ENCODE measurements around the gene COBL.

COBL gene

DNA sequence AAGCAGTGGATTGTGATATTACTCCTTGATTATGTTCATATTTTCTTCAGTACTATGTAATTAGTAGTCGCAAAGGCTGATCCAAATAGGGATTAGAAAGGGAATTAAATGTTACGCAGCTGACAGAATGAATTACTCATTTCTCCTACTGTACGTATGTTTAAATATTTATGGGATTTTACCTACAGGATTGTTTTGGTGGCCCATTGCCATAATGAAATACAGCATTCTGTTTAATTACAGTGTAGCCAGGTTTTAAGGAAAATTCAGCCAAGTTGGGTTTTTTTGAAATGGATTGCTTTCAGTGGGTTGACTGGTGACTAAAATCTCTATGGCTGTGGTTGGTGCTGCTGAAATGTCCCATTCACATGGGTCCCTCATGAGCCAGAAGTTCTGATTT lies 336.2 kb downstream of the COBL start:
- Mint-ChIP-seq H3K4me3 (no peak overlapping the region), H3K27me3 (peaks cover 7% of the 10 kb centered on the region), H3K36me3 (no peaks in the 10 kb centered on the region), H3K4me1 (no peaks in the 10 kb centered on the region), H3K9me3 (peaks cover 5% of the 10 kb centered on the region), H3K27ac (no peak overlapping the region)

GRCh38 chr7:50978633-50979215 lies 337.9 kb downstream of the COBL start:
- Mint-ChIP-seq H3K36me3 (no peaks in the 10 kb centered on the region), H3K4me1 (no peaks in the 10 kb centered on the region), H3K4me3 (no peak overlapping the region), H3K9me3 (peaks cover 5% of the 10 kb centered on the region), H3K27me3 (peaks cover 2% of the 10 kb centered on the region), H3K27ac (no peak overlapping the region)

GRCh38 chr7:50977421-50977820 lies 339.2 kb downstream of the COBL start:
- no peak overlapping the region for H3K4me3 Mint-ChIP-seq
- no peak overlapping the region for H3K27ac Mint-ChIP-seq
- H3K9me3 Mint-ChIP-seq, result peaks cover 5% of the 10 kb centered on the region
- H3K27me3 Mint-ChIP-seq, result no peaks in the 10 kb centered on the region
- no peaks in the 10 kb centered on the region for H3K4me1 Mint-ChIP-seq
- H3K36me3 Mint-ChIP-seq, result no peaks in the 10 kb centered on the region

DNA sequence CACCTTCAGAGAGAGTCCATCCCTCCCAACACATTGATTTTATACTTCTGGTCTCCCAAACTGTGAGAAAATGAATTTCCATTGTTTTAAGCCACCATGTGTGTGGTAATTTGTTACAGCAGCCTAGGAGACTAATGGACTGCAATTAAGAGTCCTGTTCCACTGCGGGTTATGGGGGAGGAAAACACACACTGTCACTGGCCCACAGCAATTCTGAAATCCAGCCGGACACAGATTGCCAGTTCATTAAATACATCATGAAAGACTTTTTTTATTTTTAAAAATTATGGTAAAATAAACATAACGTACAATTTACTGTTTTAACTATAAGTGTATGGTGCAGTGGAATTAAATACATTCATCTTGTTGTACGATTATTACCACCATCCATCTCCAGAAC lies 340.5 kb downstream of the COBL start:
- Mint-ChIP-seq H3K4me1 (no peaks in the 10 kb centered on the region), H3K4me3 (no peak overlapping the region), H3K9me3 (peaks cover 5% of the 10 kb centered on the region), H3K27me3 (no peaks in the 10 kb centered on the region), H3K36me3 (no peaks in the 10 kb centered on the region), H3K27ac (no peak overlapping the region)

- H3K27me3 Mint-ChIP-seq, result no peaks in the 10 kb centered on the region
- peaks cover 5% of the 10 kb centered on the region for H3K9me3 Mint-ChIP-seq
- H3K4me3 Mint-ChIP-seq, result no peak overlapping the region
- H3K4me1 Mint-ChIP-seq, result no peaks in the 10 kb centered on the region
- H3K27ac Mint-ChIP-seq, result no peak overlapping the region
- H3K36me3 Mint-ChIP-seq, result no peaks in the 10 kb centered on the region
These were observed 342.4 kb downstream of the COBL start for GRCh38 chr7:50974240-50974639.

DNA sequence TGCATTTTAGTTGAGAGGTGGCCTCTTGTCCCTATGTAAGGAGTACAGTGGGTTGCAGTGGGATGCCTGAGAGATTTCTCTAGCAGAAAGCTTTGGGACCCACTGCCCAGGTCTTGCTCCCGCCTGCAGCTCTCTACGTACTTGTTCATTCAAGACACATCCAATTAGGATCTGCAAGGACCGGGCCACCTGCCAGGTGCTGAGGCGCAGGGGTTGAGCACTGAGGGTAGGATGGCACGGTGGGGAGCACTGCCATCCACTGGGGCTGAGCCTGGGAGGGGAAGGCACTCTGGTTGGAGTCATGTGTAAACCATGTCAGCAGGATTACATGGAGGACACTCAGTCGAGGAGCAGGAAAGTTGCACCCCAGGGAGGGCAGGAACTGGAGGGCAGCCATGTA lies 342.8 kb downstream of the COBL start:
- Mint-ChIP-seq H3K27me3 (no peaks in the 10 kb centered on the region), H3K9me3 (peaks cover 1% of the 10 kb centered on the region), H3K4me3 (no peak overlapping the region), H3K27ac (no peak overlapping the region), H3K4me1 (no peaks in the 10 kb centered on the region), H3K36me3 (no peaks in the 10 kb centered on the region)

- Mint-ChIP-seq H3K27ac (no peak overlapping the region), H3K4me3 (no peak overlapping the region), H3K9me3 (peaks cover 11% of the 10 kb centered on the region), H3K27me3 (no peaks in the 10 kb centered on the region), H3K36me3 (no peaks in the 10 kb centered on the region), H3K4me1 (no peaks in the 10 kb centered on the region)
These were observed 346.5 kb downstream of the COBL start for GRCh38 chr7:50970092-50970491.

Measured in activated naive CD4-positive, alpha-beta T cell treated with anti-CD3 and anti-CD28 coated beads, Interleukin-2, amount 50 U/mL, for 24 hours (primary cell).